GM12801 (cell line): Measurements from ENCODE around the gene DLG4.

Experiments used
- TF ChIP-seq, protein P1 (sequence below): IDR thresholded peaks from one replicate; pipeline ENCODE4 v1.5.1; 2011; ENCODE audit warnings: control low read depth; ENCODE audit not compliant: insufficient read length; ENCODE audit errors: extremely low read depth

The DLG4 gene

DNA sequence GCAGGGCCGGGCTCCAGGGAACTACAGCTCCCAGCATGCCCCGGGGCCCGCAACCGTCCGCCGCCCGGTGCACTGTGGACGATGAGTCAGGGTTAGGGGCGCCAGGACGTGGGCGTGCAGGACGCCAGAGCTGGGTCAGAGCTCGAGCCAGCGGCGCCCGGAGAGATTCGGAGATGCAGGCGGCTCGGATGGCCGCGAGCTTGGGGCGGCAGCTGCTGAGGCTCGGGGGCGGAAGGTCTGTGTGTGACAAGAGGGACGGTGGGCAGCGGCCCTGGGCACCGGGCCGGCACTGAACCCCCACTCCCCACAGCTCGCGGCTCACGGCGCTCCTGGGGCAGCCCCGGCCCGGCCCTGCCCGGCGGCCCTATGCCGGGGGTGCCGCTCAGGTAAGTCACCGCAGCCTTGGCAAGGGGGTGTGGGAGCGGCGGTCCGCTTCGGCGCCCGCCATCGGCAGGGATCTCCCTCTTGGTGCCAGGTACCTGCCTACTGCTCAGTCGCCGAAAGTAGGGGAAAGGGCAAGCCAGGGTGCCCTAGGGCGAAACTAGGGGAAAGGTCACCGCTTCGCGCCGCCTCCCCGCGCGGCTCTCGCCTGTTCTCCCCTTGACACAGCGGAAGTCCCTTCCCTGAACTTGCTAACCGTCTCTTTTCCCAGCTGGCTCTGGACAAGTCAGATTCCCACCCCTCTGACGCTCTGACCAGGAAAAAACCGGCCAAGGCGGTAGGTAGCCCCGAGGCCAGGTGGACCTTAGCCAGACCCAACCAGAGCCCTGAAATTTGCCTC, at the start of gene DLG4, which contains the start of gene ACADVL:
DLG4 (minus strand) TSS at position 25 of the 781 bp plus-strand sequence.
ACADVL (plus strand) TSS at position 127 of the 781 bp plus-strand sequence; CDS start at position 174, 47 bp downstream.
- TF ChIP-seq, protein P1, sequence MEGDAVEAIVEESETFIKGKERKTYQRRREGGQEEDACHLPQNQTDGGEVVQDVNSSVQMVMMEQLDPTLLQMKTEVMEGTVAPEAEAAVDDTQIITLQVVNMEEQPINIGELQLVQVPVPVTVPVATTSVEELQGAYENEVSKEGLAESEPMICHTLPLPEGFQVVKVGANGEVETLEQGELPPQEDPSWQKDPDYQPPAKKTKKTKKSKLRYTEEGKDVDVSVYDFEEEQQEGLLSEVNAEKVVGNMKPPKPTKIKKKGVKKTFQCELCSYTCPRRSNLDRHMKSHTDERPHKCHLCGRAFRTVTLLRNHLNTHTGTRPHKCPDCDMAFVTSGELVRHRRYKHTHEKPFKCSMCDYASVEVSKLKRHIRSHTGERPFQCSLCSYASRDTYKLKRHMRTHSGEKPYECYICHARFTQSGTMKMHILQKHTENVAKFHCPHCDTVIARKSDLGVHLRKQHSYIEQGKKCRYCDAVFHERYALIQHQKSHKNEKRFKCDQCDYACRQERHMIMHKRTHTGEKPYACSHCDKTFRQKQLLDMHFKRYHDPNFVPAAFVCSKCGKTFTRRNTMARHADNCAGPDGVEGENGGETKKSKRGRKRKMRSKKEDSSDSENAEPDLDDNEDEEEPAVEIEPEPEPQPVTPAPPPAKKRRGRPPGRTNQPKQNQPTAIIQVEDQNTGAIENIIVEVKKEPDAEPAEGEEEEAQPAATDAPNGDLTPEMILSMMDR = no peak

DNA sequence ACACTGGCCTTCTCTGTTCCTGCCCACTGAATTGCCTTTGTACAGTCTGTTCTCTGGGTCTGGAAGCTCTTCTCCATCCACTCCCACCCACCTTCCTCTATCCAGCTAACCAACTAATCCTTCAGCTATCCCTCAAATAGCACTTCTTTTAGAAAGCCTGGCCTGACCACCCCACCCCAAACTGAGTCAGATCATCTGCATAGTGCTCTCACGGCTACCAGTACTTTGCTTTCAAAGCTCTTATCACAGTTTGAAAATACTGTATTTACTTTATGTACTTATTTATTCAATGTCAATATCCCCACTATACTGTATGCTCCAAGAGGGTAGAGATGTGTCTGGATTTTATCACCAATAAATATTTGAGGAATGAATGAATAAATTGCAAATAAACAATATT, 47.1 kb upstream of the DLG4 start:
- TF ChIP-seq, protein P1 = no peak

DNA sequence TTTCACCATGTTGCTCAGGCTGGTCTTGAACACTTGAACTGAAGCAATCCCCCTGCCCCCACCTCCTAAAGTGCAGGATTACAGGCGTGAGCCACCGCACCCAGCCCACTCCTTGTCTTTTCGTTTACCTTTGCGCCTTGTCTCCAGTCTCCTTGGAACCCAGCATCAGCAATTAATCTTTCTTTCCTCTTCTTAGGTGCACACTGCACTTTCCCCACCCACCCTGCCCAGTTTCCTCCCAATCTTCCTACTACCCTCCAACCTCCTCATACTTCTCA, 44.1 kb upstream of the DLG4 start:
- TF ChIP-seq, protein P1 = no peak

DNA sequence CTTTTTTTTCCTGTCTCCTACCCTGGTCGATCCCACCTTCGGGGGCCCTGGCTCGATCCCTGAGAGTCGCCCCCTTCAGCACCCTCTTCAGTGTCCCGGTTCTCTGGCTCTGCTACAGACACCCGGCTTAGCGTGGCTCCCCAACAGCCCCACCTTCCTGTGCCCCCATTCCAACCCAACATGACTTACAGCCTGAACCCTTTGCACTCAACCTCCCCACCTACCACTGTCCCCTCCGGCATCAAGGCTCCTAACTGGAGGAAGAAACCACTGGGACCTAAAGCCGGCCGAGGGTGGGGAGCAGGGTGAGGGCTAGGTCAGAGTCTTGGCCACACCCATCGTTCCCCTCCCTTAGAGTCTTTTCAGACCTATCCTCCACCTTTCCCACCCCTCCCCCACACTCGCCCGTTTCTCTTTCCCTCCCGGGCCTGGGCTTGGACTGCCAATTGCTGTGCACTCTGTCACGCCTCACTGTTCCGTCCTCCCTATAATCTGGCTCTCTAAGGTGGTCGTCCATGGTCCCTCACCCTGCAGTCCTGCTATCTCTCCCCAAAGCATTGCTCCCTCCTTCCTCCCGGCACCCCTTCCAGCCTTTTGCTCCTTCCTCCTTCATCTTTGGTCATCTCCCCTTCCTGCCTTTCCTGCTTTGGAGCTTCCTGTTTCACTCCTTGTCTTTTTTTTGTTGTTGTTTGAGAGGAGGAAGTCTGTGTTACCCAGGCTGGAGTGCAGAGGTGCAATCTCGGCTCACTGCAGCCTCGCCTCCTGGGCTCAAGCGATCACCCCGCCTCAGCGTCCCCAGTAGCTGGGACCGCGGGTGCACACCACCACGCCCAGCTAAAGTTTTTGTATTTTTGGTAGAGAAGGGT, 43.5 kb upstream of the DLG4 start:
- TF ChIP-seq, protein P1 = no peak

DNA sequence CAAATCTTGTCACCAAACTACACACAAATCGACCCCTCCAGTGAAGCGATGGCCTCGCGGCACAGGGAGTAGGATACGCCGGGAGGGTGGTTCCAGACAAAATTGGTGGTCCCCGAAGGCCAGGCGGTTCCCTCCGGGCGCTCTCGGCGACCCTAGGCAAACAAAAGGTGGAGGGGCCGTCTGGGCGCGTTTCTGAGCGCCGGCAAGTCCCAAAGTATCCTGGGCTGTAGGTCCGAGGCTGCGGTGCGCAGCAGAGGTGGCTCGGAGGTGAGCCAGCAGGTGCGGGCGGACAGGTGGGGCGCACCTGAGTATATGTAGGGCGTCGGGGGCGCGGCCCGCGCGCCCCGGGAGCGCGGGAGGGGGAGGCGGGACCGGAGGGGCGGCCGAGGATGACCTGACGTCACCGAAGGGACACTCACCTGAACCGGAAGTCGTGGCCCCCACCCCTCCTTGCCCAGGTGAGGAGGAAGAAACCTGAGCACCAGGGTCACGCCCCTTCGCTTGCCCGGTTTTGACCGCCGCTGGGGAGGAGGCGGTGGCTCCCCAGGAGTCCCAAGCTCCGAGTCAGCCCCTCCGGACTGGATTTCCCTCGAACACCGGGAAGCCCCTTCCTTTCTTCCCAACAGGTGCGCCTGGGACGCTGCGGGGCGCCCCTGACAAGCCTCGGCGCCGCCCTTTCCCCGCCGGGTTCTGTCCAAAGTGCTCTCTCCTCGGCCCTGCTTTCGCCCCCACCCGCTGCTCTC, 42.7 kb upstream of the DLG4 start, which contains the start of gene CLDN7:
CLDN7 (minus strand) TSS at position 287 of the 743 bp plus-strand sequence. CDS start 435 bp downstream, outside the sequence.
- TF ChIP-seq, protein P1 = no peak

DNA sequence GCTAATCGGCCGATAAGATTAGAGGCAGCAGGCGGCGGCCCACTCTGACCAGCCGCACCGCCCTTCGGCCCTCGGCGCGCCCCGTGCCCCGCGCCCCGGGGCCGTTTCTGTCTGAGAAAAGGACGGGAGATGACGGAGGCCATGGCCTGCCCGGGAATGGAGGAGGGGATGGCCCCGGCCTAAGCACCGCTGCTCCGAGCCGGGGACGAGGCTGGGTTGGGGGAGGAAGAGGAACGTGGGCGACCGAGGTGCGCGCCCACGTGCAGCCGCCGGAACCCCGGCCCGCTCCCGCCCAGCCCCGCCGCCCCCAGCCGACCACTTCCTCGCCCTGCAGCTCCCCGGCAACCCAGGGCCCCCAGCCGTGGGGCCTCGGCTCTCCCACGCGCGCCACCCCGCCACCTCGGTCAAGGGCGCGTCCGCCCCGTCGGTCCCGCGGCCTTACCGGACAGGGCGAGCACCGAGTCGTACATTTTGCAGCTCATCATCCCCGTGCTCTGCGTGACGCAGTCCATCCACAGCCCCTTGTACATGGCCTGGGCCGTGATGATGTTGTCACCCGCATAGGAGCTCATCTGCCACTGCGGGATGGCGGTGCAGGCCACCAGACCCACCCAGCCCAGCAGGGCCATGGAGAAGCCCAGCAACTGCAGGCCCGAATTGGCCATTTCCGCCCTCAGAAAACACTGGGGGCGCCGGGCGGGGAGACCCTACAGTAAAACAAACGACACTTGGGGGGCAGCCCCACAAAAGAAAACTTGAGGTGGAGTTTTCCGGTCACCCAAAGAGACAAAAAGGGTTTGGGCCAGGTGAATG, 41.9 kb upstream of the DLG4 start:
- TF ChIP-seq, protein P1 = no peak
